Left lung (tissue), 10 donors: ENCODE results near the gene PHF11. TPM values are rescaled to one million over a fixed set of nuclear protein-coding genes. Genes with fewer than 3 reads are reported as not detected.
A peak's percentile ranks its signal among the peaks of the same experiment; 100 is the strongest.

Source experiments
- ATAC-seq: fragments of 200-7000 bp; cut with Tn5 transposase; one replicate; pipeline ENCODE4 v1.9.1; 2020; ENCODE audit warnings: moderate library complexity
- DNase-seq, 4 donors: peaks; one replicate each; pipeline ENCODE4 v3.0.0-alpha.2; 2013 to 2020
- H3K27ac ChIP-seq, 2 donors: fragments of 200-600 bp; sonication (generic) in 1 of 2; one replicate each; pipeline versions ENCODE4 v1.5.0 to v1.8.0; 2020 to 2021
- H3K27me3 ChIP-seq, 2 donors: fragments of 200-600 bp; sonication (generic) in 1 of 2; one replicate each; pipeline versions ENCODE4 v1.5.0 to v1.8.0; 2020 to 2021
- H3K36me3 ChIP-seq, 2 donors: fragments of 200-600 bp; sonication (generic) in 1 of 2; one replicate each; pipeline versions ENCODE4 v1.5.0 to v1.8.0; 2020 to 2021
- H3K4me1 ChIP-seq, 2 donors: fragments of 200-600 bp; one replicate each; pipeline ENCODE4 v1.8.0; 2021
- H3K4me3 ChIP-seq, 2 donors: fragments of 200-600 bp; sonication (generic) in 1 of 2; one replicate each; pipeline versions ENCODE4 v1.5.0 to v1.8.0; 2020 to 2021; ENCODE audit warnings: mild to moderate bottlenecking in 1 of 2
- H3K9me3 ChIP-seq, 2 donors: fragments of 200-600 bp; sonication (generic) in 1 of 2; one replicate each; pipeline versions ENCODE4 v1.5.0 to v1.8.0; 2020 to 2021
- intact Hi-C, 2 donors: fragments of 100-400 bp; cut with DNase I; formaldehyde crosslinking; loops; one replicate each; pipeline versions ENCODE4 v1.11.2 to v1.14.2; 2022
- polyA plus RNA-seq, 6 donors: library from polyadenylated mRNA; unstranded; fragments of 120-200 nt; gene quantifications; one replicate each; pipeline ENCODE4 v1.2.1, GENCODE V29; 2013; ENCODE audit not compliant: insufficient read length in 6 of 6
- total RNA-seq, 2 donors: library from RNA; stranded (reverse); fragmentation: NEBNext Ultra II Directional; extraction: Animal tissue kit (Norgen Biotek cat#: 25700); gene quantifications; one replicate each; pipeline ENCODE4 v1.2.1, GENCODE V29; 2021
- TF ChIP-seq, protein P1 (sequence below), 2 donors: fragments of 200-600 bp; sonication (generic) in 1 of 2; IDR thresholded peaks; one replicate each; pipeline versions ENCODE4 v1.5.0 to v1.8.0; 2021; ENCODE audit warnings: antibody characterized with exemption in 2 of 2
- donor health status: DM: no; HTN: yes; CAD: no.
- donor health status: DM: no; HTN: no; CAD: no.

The PHF11 gene
- total and polyA plus RNA-seq, 8 donors: 42.9 to 80.2 (median 71.4) TPM

DNA sequence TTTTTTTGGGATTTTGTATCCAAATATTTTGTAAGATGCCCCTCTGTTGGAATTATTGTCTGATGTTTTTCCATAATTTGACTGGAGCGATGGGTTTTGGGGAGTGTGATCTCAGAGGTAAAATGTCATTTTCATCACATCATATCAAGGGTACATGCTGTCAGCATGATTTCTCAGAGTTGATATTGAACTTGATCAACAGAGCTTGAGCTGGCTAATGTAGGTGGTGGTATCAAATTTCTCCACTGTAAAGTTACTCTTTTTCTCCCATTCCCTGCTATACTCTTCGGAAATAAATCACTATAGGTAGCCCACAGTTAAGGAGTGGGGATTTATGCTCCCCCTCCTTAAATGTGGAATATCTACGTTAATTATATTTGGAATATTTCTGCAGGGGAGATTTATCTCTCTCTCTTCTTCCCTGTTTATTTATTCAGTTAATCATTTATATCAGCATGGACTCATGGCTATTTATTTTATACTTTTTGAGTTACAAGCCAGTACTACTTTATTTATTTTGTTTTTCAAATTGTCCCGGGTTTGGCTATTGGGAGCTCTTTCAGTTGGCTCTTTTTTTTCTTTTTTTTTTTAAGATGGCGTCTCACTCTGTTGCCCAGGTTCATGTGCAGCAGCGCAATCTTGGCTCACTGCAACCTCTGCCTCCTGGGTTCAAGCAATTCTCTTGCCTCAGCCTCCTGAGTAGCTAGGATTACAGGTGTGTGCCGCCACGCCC is 42.9 kb upstream of the PHF11 start:
- H3K4me1 ChIP-seq: peaks cover 0 to 9% of the 10 kb centered on the region in 2 donors
- intact Hi-C loops: no loop called here
- ATAC-seq: no peak

DNA sequence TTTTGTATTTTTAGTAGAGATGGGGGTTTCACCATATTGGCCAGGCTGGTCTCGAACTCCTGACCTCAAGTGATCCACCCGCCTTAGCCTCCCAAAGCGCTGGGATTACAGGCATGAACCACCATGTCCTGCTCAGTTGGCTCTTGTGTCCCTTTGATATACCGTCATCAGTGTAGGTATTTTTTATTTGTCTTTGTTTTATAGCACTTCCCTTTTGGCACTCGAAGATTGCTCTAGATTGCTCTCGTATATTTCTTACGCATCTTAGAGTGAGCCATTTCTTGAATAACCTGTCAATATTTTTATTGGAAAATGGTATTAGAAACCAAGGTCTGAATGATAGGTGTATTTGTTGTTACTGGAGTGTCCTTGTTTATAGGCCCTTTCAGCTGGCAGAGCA is 42.3 kb upstream of the PHF11 start:
- TF ChIP-seq, protein P1, sequence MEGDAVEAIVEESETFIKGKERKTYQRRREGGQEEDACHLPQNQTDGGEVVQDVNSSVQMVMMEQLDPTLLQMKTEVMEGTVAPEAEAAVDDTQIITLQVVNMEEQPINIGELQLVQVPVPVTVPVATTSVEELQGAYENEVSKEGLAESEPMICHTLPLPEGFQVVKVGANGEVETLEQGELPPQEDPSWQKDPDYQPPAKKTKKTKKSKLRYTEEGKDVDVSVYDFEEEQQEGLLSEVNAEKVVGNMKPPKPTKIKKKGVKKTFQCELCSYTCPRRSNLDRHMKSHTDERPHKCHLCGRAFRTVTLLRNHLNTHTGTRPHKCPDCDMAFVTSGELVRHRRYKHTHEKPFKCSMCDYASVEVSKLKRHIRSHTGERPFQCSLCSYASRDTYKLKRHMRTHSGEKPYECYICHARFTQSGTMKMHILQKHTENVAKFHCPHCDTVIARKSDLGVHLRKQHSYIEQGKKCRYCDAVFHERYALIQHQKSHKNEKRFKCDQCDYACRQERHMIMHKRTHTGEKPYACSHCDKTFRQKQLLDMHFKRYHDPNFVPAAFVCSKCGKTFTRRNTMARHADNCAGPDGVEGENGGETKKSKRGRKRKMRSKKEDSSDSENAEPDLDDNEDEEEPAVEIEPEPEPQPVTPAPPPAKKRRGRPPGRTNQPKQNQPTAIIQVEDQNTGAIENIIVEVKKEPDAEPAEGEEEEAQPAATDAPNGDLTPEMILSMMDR (IDR thresholded peaks at IDR 0.05): no peak
- Histone ChIP-seq H3K4me1 (peaks cover 0 to 8% of the 10 kb centered on the region in 2 donors), H3K36me3 (peaks cover 0 to 8% of the 10 kb centered on the region in 2 donors), H3K4me3 (no peak overlapping the region), H3K9me3 (no peaks in the 10 kb centered on the region), H3K27me3 (no peaks in the 10 kb centered on the region), H3K27ac (peak overlapping the region in 1 of 2 donors; percentile 3)
- DNase-seq: no peak
- intact Hi-C loops: no loop called here
- no peak for ATAC-seq

More for the DNA sequence above, 42.9 kb upstream of the PHF11 start:
- Histone ChIP-seq H3K27me3 (no peaks in the 10 kb centered on the region), H3K9me3 (no peaks in the 10 kb centered on the region), H3K36me3 (peaks cover 0 to 8% of the 10 kb centered on the region in 2 donors), H3K27ac (no peak overlapping the region), H3K4me3 (no peak overlapping the region)
- TF ChIP-seq, protein P1 (IDR thresholded peaks at IDR 0.05): no peak
- no peak for DNase-seq

DNA sequence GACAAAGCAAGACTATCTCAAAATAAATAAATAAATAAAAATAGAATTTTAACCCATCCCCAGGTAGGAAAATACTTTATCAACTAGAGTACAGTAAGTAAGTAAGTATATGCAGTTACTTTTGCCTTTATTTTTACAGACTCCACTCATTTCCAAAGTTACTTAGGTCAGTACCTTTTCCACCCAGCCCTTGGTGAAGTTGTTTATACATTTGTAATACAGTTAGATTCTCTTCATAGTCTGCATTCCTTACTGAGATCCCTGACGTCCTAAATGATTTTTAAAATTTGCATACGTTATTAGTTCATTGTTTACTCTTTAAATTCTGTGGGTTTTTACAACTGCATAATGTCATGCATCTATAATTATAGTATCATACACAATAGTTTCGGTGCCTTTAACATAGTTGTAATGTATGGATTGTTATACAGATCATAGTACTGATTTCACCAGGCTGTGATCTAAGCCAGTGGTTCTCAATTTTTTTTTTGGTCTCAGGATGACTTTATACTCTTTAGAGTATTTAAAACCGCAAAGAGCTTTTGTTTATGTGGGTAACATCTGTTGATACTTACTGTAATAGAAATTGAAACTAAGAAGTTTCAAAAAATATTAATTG is 41.3 kb upstream of the PHF11 start:
- ATAC-seq: no peak
- no peak for DNase-seq
- TF ChIP-seq, protein P1 (IDR thresholded peaks at IDR 0.05): no peak
- Histone ChIP-seq H3K9me3 (no peaks in the 10 kb centered on the region), H3K4me3 (no peak overlapping the region), H3K27me3 (no peaks in the 10 kb centered on the region), H3K36me3 (peaks cover 0 to 8% of the 10 kb centered on the region in 2 donors), H3K27ac (peak overlapping the region in 1 of 2 donors; percentile 3), H3K4me1 (peaks cover 0 to 8% of the 10 kb centered on the region in 2 donors)
- intact Hi-C loops: no loop called here

DNA sequence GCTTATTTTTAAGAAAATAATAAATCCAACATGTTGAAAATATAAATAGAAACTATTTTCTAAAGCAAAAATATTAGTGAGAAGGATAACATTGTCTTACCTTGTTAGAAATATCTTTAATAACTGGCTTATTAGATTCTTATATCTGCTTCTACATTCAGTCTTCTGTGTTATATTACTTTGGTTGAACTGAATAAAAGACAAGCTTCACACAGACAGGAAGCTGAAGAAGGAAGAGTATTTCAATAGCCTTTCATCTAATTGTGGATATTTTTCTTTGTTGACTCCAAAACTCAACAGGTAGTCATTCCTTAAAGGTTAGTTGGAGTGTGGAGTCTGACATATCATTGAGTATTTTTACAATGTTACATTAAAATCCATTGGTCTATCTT is 40.8 kb upstream of the PHF11 start:
- H3K4me3 ChIP-seq: no peak overlapping the region
- intact Hi-C loops: no loop called here
- H3K36me3 ChIP-seq: peaks cover 0 to 8% of the 10 kb centered on the region in 2 donors
- no peaks in the 10 kb centered on the region for H3K27me3 ChIP-seq
- H3K4me1 ChIP-seq: peaks cover 0 to 8% of the 10 kb centered on the region in 2 donors
- no peaks in the 10 kb centered on the region for H3K9me3 ChIP-seq
- ATAC-seq (no peak), DNase-seq (no peak)
- H3K27ac ChIP-seq: peak overlapping the region in 1 of 2 donors; percentile 3
- TF ChIP-seq, protein P1 (IDR thresholded peaks at IDR 0.05): no peak

DNA sequence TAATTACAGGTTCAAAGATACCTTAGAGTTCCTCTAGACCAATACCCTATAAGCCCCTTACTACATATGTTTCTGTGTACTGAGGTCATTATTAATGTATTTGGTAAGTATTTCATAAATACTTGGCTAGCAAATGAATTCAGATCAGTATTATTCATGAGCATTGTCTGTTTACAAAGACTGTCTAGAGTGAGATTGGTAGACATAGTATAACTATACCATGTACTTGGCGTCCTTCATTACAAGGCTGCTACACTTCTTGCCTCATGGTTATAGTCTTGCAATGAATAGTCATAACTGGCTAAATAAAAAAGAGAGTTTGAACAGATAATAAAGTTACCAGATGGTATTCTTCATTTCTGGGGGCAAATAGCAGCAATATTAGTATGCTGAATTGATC is 39.6 kb upstream of the PHF11 start:
- H3K4me1 ChIP-seq: peaks cover 0 to 8% of the 10 kb centered on the region in 2 donors
- H3K36me3 ChIP-seq: peaks cover 0 to 18% of the 10 kb centered on the region in 2 donors
- DNase-seq (no peak), ATAC-seq (no peak)
- intact Hi-C loops: no loop called here
- no peak overlapping the region for H3K4me3 ChIP-seq
- no peaks in the 10 kb centered on the region for H3K9me3 ChIP-seq
- TF ChIP-seq, protein P1 (IDR thresholded peaks at IDR 0.05): no peak
- no peaks in the 10 kb centered on the region for H3K27me3 ChIP-seq
- no peak overlapping the region for H3K27ac ChIP-seq
